Pulmonary artery endothelial cell (primary cell): Measurements from ENCODE around the gene COPS9. TPM values are rescaled to one million over a fixed set of nuclear protein-coding genes. Genes with fewer than 3 reads are reported as not detected.

Source experiments
- DNase-seq: peaks from one replicate; pipeline ENCODE4 v3.0.0-alpha.2; 2011; ENCODE audit warnings: low read depth, low spot score
- total RNA-seq: library from RNA; depleted of rRNA; stranded (reverse); fragments of >200 nt; gene quantifications from 2 replicates; pipeline ENCODE4 v1.2.3, GENCODE V29; 2014

The COPS9 gene
- total RNA-seq, 1 donor from 2014 or later = 139 TPM

GRCh38 chr2:240114233-240114632 lies 21.9 kb downstream of the COPS9 start:
- no peak for DNase-seq

- DNase-seq = no peak
Observed at GRCh38 chr2:240112914-240113690, 23.0 kb downstream of the COPS9 start.

GRCh38 chr2:240111253-240111652 lies 24.9 kb downstream of the COPS9 start:
- DNase-seq = no peak

GRCh38 chr2:240109386-240109785 lies 26.7 kb downstream of the COPS9 start:
- DNase-seq = no peak

- no peak for DNase-seq
Observed at GRCh38 chr2:240107477-240107796, 28.7 kb downstream of the COPS9 start.

- DNase-seq = no peak
Observed at GRCh38 chr2:240106765-240107476, 29.2 kb downstream of the COPS9 start.

GRCh38 chr2:240105982-240106381 lies 30.1 kb downstream of the COPS9 start:
- DNase-seq = no peak

- DNase-seq = no peak
Observed at GRCh38 chr2:240103136-240103535, 33.0 kb downstream of the COPS9 start.

GRCh38 chr2:240098349-240098748 lies 37.8 kb downstream of the COPS9 start:
- no peak for DNase-seq

- no peak for DNase-seq
Observed at GRCh38 chr2:240095556-240096523, 40.3 kb downstream of the COPS9 start.

- DNase-seq = no peak
Observed at GRCh38 chr2:240089306-240089705, 46.8 kb downstream of the COPS9 start.

GRCh38 chr2:240086563-240086962 lies 49.5 kb downstream of the COPS9 start:
- no peak for DNase-seq

Other genes starting within 250 kb of the COPS9 start
- 103 and 144 TPM in 2 replicates for gene NDUFA10, start 111.0 kb downstream of the COPS9 start, total RNA-seq
- not detected in 2 replicates for gene OR6B2, start 105.9 kb downstream of the COPS9 start, total RNA-seq
- gene OR6B3, start 82.8 kb downstream of the COPS9 start, total RNA-seq = not detected in 2 replicates
- gene OTOS, start 4.4 kb upstream of the COPS9 start, total RNA-seq = not detected in 2 replicates